SH-SY5Y (cell line): Measurements from ENCODE around the gene UPF3A.

Experiments used
- GATA2 ChIP-seq: IDR thresholded peaks from 2 replicates; pipeline ENCODE4 v1.6.1; 2011; ENCODE audit warnings: mild to moderate bottlenecking, low read depth, low read length
- GATA3 ChIP-seq: IDR thresholded peaks from 2 replicates; pipeline ENCODE4 v1.6.1; 2011; ENCODE audit warnings: low read depth, mild to moderate bottlenecking, low read length, moderate library complexity

The UPF3A gene

GRCh38 chr13:114283576-114283975 is 2.2 kb downstream of the UPF3A start:
- no peak for TF ChIP-seq GATA3

- TF ChIP-seq GATA2 (no peak), GATA3 (no peak)
Measured at GRCh38 chr13:114284680-114285079, 3.3 kb downstream of the UPF3A start.

GRCh38 chr13:114285166-114285808 is 3.9 kb downstream of the UPF3A start:
- TF ChIP-seq GATA2 (no peak), GATA3 (no peak)

- TF ChIP-seq GATA2 (no peak), GATA3 (no peak)
Measured at GRCh38 chr13:114286808-114287207, 5.4 kb downstream of the UPF3A start.

- TF ChIP-seq GATA2 (no peak), GATA3 (no peak)
Measured at GRCh38 chr13:114288157-114288591, 6.8 kb downstream of the UPF3A start.

GRCh38 chr13:114296448-114296847 is 15.0 kb downstream of the UPF3A start:
- no peak for TF ChIP-seq GATA2
- TF ChIP-seq GATA3: no peak

- TF ChIP-seq GATA3 (no peak), GATA2 (no peak)
Measured at GRCh38 chr13:114296902-114297301, 15.5 kb downstream of the UPF3A start.

GRCh38 chr13:114298866-114299265 is 17.5 kb downstream of the UPF3A start:
- TF ChIP-seq GATA2: no peak
- TF ChIP-seq GATA3: no peak

GRCh38 chr13:114299604-114300305 is 18.4 kb downstream of the UPF3A start:
- no peak for TF ChIP-seq GATA3
- TF ChIP-seq GATA2: no peak

GRCh38 chr13:114303700-114304327 is 22.4 kb downstream of the UPF3A start:
- TF ChIP-seq GATA3 (no peak), GATA2 (no peak)

GRCh38 chr13:114304346-114305034 is 23.1 kb downstream of the UPF3A start:
- TF ChIP-seq GATA3 (no peak), GATA2 (no peak)

GRCh38 chr13:114309086-114309485 is 27.7 kb downstream of the UPF3A start:
- TF ChIP-seq GATA3 (no peak), GATA2 (no peak)

GRCh38 chr13:114309806-114310410 is 28.5 kb downstream of the UPF3A start:
- TF ChIP-seq GATA3: no peak
- TF ChIP-seq GATA2: no peak

- TF ChIP-seq GATA2 (no peak), GATA3 (no peak)
Measured at GRCh38 chr13:114310956-114311355, 29.6 kb downstream of the UPF3A start.
